Occipital lobe (tissue), 2 donors: ENCODE measurements around the gene FBXO41. TPM values are rescaled to one million over a fixed set of nuclear protein-coding genes. Genes with fewer than 3 reads are reported as not detected.

Experiments
- DNase-seq: peaks from one replicate; lab custom pipeline; 2025; lab: John Stamatoyannopoulos, UW
- total RNA-seq: library from RNA; depleted of rRNA; stranded (reverse); fragments of >200 nt; gene quantifications from one replicate; pipeline ENCODE4 v1.2.3, GENCODE V29; 2014

The FBXO41 gene
- 27.0 TPM for total RNA-seq

- DNase-seq: no peak
These were observed at the start of gene FBXO41 for GRCh38 chr2:73284296-73285158. Gene FBXO41 (minus strand): TSS chr2:73284478. CDS start chr2:73269630, 14,848 bp downstream.

- no peak for DNase-seq
These were observed 49.8 kb upstream of the FBXO41 start for GRCh38 chr2:73334045-73334444.

GRCh38 chr2:73333564-73333963 is 49.3 kb upstream of the FBXO41 start:
- no peak for DNase-seq

- DNase-seq: no peak
These were observed 39.9 kb upstream of the FBXO41 start for GRCh38 chr2:73324126-73324725.

GRCh38 chr2:73323551-73323950 is 39.3 kb upstream of the FBXO41 start:
- DNase-seq: no peak

GRCh38 chr2:73314441-73314840 is 30.2 kb upstream of the FBXO41 start:
- no peak for DNase-seq

- no peak for DNase-seq
These were observed 23.4 kb upstream of the FBXO41 start for GRCh38 chr2:73307720-73308119.

GRCh38 chr2:73301636-73302035 is 17.4 kb upstream of the FBXO41 start:
- no peak for DNase-seq

- no peak for DNase-seq
These were observed 16.6 kb upstream of the FBXO41 start for GRCh38 chr2:73300926-73301325.

GRCh38 chr2:73297586-73297985 is 13.3 kb upstream of the FBXO41 start:
- no peak for DNase-seq

GRCh38 chr2:73297151-73297559 is 12.9 kb upstream of the FBXO41 start:
- DNase-seq: no peak

GRCh38 chr2:73295751-73296400 is 11.6 kb upstream of the FBXO41 start:
- no peak for DNase-seq

GRCh38 chr2:73294239-73294638 is 10.0 kb upstream of the FBXO41 start:
- no peak for DNase-seq

GRCh38 chr2:73293534-73294171 is 9.4 kb upstream of the FBXO41 start, which contains the start of gene EGR4:
Gene EGR4 (minus strand): TSS chr2:73293548. CDS start chr2:73293317, 231 bp downstream.
- DNase-seq: peak; percentile 77

GRCh38 chr2:73292906-73293533 is 8.7 kb upstream of the FBXO41 start:
- DNase-seq: no peak

- DNase-seq: no peak
These were observed 8.1 kb upstream of the FBXO41 start for GRCh38 chr2:73292316-73292905.

- DNase-seq: no peak
These were observed 7.4 kb upstream of the FBXO41 start for GRCh38 chr2:73291461-73292315.

GRCh38 chr2:73291093-73291460 is 6.8 kb upstream of the FBXO41 start:
- DNase-seq: no peak

- DNase-seq: no peak
These were observed 6.0 kb upstream of the FBXO41 start for GRCh38 chr2:73290049-73290839.
